Measurements from ENCODE around the gene GMDS.
"Not testable (repeated sequence)": the region's sequence is repeated elsewhere in the genome, so short reads cannot be mapped to it uniquely, and the experiment has no call there.

GMDS gene

DNA sequence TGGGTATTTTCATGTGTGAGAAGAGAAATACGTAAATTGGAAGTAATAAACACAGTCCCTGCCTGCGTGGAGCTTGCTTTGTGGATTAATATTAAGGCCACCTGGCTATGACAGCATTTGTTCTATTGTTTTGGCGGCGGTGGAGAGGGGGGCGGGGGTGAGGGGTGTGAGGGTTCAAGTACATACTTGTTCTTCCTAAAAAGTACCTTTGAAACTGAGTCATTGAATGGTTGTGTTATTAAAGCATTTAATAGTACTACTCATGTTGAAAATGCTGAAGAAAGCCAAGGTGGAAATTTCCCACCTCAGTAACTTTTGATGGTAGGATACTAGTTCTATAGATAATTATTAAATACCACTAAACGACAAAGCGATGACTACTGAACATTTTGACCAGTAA is 540.7 kb downstream of the GMDS start:
- Mint-ChIP-seq H3K36me3 (ENCODE audit: low read depth) (no peaks in the 10 kb centered on the region), H3K4me1 (ENCODE audit: low read depth) (no peaks in the 10 kb centered on the region), H3K27me3 (no peaks in the 10 kb centered on the region), H3K4me3 (no peak overlapping the region), H3K9me3 (no peaks in the 10 kb centered on the region), H3K27ac (no peak overlapping the region)

DNA sequence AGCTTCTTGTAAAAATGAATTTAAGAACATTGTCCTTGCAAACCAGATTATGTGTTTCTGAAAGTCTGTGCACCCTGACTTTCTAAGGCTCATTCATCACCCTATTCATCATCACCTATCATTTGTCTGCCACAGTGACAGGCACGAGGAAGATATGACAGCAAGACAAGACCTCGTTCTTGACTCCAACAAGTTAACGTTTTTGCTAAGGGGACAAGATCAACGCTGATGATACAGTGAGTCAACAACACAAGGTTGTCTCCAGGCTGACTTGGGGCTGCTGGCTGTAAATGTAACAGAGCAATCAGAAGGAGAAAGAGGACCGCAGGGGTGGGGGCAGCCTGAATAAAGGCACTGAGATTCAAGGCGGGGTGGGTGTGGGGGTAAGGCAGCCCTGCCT is 541.5 kb downstream of the GMDS start:
- Mint-ChIP-seq H3K4me1 (ENCODE audit: low read depth) (no peaks in the 10 kb centered on the region), H3K27me3 (no peaks in the 10 kb centered on the region), H3K27ac (no peak overlapping the region), H3K4me3 (no peak overlapping the region), H3K9me3 (no peaks in the 10 kb centered on the region), H3K36me3 (ENCODE audit: low read depth) (no peaks in the 10 kb centered on the region)

DNA sequence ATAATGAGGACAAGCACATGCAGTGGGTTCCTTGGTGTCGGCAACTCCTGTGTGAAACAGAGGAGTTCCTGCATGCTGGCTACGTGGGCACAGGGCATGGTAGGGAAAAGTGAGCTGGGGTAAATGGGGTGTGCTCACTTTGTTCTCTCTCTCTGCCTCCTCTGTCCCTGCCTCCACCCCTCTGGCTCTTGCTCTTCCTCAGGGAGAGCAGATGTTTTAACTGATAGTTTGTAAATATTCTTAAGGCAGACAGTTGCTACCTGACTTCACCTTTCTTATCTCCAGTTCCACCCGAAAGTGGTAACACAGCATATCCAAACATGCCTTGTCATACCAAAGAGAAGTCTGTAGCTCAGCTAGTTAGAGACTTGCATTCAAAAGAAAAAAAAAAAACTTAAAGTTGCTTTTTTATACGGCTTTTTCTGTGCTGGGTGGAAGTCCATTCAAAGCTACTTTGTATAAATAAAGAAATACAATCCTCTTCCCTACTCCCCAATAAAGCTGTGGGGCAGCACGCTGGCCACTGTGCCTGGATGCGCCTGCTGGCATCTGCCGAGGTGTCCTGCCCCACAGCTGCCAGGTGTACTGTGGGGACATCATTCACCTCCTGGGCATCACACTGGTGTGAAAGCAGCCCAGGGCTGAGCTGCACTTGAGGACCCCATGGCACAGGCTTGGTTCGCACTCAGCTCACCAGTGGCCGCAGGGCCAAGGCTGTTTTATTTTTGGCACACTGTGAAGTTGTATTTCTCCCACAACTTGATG is 542.1 kb downstream of the GMDS start:
- Mint-ChIP-seq H3K9me3 (no peaks in the 10 kb centered on the region), H3K27ac (no peak overlapping the region), H3K36me3 (ENCODE audit: low read depth) (peaks cover under 1% of the 10 kb centered on the region)

DNA sequence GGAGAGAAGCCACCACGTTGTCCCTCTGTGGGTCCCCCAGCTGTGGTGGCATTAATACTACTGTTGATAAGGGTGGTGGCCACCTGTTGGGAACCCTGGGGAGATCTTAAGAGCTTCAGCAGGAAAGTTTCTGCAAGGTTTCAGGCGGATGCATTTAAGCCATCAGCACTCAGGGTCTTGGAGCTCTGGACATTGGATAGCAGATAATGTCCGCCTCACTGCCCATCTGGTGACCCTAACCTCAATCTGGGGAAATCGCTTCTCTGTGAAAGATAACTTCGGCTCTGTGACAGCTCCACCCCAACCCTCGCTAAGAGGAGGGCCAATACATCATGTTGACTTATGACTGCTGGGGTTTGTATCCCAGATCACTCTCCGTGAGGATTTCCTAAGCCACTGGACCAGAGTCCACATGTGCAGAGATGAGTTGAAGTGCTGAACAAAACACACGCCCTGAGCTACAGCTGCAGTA is 542.8 kb downstream of the GMDS start:
- Mint-ChIP-seq H3K4me3 (no peak overlapping the region), H3K36me3 (ENCODE audit: low read depth) (peaks cover 8% of the 10 kb centered on the region), H3K4me1 (ENCODE audit: low read depth) (no peaks in the 10 kb centered on the region), H3K9me3 (no peaks in the 10 kb centered on the region), H3K27me3 (no peaks in the 10 kb centered on the region), H3K27ac (no peak overlapping the region)

More for the DNA sequence above, 542.1 kb downstream of the GMDS start:
- H3K4me1 Mint-ChIP-seq (ENCODE audit: low read depth) = no peaks in the 10 kb centered on the region
- H3K27me3 Mint-ChIP-seq = no peaks in the 10 kb centered on the region
- no peak overlapping the region for H3K4me3 Mint-ChIP-seq

DNA sequence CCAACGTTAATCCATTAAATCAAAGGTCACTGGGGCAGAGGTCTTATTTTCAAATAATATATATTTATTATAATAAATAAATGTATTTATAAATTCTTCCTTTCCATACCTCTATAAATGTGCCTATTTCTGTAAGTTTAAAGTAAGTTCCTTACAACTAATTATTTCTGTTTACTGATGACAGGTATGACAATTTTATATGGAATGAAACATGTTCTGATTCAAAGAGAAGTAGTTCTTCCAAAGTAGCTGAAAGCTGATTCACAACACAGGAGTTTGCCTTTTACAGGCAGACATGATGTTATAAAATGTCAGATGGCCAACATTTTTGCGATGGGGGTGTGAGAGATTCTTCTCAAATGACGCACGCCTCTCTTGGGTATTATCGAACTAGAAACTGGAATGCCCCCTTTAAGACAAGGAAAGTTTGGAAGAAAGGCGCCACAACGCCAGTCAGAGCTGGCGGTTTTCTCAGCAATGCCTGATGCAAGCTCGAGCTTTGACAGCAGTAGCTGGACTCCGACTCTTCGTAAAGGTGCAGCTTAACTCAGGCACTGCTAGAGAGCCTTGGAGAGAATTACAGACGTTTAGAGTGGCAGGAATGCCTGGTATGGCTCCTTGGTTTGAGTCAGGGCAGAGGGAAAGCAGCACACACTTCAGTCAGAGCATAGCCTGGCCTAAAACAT is 543.6 kb downstream of the GMDS start:
- peaks cover 9% of the 10 kb centered on the region for H3K36me3 Mint-ChIP-seq (ENCODE audit: low read depth)
- no peaks in the 10 kb centered on the region for H3K4me1 Mint-ChIP-seq (ENCODE audit: low read depth)
- no peaks in the 10 kb centered on the region for H3K9me3 Mint-ChIP-seq
- no peaks in the 10 kb centered on the region for H3K27me3 Mint-ChIP-seq
- no peak overlapping the region for H3K4me3 Mint-ChIP-seq
- no peak overlapping the region for H3K27ac Mint-ChIP-seq

DNA sequence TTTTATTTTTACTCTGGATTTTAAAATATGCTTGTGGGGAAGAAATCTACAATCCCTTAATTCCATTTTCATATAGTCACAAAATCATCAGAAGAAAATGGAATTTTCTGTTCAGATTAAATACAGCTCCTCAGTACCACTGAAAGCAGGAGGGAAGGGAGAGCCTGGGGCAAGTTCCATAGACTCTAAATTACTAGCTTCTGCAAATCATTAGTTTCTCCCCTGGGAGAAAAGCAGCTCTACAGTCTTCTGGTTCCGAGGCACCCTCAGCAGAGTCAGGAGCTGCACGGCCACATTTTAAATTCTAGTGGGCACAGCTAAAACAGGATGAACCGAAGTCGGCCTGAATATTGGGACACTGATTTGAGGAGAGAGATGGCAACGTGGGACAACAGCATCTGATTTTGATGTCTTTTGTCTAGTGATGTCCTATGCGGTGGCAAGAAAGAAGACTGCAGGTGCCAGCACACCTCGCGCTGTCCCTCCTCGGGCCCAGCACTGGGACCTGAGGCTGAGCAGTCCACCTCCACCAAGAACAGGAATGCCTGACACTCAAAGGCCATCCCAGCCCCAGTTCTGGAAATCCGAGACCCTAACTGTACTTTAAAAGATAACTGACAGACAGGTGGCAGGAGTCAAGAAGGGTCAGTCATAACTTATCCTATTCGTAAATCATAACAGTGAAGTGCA is 545.0 kb downstream of the GMDS start:
- H3K36me3 Mint-ChIP-seq (ENCODE audit: low read depth) = peaks cover 9% of the 10 kb centered on the region
- no peak overlapping the region for H3K27ac Mint-ChIP-seq
- H3K9me3 Mint-ChIP-seq = no peaks in the 10 kb centered on the region
- H3K27me3 Mint-ChIP-seq = no peaks in the 10 kb centered on the region
- no peak overlapping the region for H3K4me3 Mint-ChIP-seq
- H3K4me1 Mint-ChIP-seq (ENCODE audit: low read depth) = no peaks in the 10 kb centered on the region

DNA sequence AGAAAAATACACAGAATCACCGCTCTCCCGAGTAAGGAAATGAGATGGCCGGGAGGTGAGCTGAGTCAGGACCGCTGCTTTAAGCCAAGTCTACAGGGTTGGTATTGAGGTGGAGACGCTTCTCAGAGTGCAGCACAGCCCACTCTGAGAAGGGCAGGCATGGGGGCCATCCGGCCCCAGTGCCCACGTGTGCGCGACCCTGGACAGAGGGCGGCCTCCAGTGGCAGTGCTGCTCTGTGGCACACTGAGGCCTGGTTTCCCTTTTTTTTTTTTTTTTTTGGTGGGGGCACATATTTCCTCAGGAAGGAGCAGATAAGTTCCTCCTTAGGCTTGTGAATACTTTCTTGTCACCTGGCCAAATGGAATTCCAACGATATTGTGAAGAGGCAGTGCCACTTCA is 546.9 kb downstream of the GMDS start:
- peaks cover 9% of the 10 kb centered on the region for H3K36me3 Mint-ChIP-seq (ENCODE audit: low read depth)
- no peaks in the 10 kb centered on the region for H3K9me3 Mint-ChIP-seq
- H3K4me1 Mint-ChIP-seq (ENCODE audit: low read depth) = no peaks in the 10 kb centered on the region
- H3K27ac Mint-ChIP-seq = no peak overlapping the region
- no peaks in the 10 kb centered on the region for H3K27me3 Mint-ChIP-seq
- H3K4me3 Mint-ChIP-seq = no peak overlapping the region

DNA sequence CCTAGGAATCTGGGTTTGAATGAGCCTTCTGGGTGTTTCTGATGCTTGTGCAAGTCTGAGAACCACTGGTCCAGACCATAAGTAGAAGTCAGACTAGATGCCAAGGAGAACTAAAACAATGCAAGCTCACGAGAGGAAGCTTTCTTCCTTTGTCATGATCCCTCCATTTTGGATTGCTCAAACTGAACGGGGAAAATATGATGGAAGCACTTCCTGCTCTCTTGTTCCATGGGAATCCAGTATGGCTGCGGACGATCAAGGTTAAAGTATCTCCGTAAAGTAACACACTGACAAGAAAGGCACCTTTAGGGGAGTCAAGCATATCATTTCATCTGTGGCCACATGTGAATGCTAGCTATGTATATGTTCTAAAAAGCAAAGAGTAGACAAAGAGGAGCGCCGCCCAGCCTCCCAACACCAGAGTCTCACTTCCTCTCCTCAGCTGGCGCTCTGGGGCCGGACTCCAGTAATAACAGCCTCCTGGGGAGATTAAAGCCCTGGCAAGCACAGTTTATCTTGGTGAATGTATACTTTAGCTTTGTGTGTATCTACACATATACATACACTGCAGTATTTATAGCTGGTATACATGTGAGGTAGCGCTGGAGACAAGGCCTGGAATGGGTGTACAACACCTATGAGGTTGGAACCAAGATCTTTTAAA is 547.6 kb downstream of the GMDS start:
- no peaks in the 10 kb centered on the region for H3K4me1 Mint-ChIP-seq (ENCODE audit: low read depth)
- peaks cover 9% of the 10 kb centered on the region for H3K36me3 Mint-ChIP-seq (ENCODE audit: low read depth)
- H3K9me3 Mint-ChIP-seq = peaks cover under 1% of the 10 kb centered on the region
- no peak overlapping the region for H3K27ac Mint-ChIP-seq
- H3K4me3 Mint-ChIP-seq = no peak overlapping the region
- no peaks in the 10 kb centered on the region for H3K27me3 Mint-ChIP-seq

DNA sequence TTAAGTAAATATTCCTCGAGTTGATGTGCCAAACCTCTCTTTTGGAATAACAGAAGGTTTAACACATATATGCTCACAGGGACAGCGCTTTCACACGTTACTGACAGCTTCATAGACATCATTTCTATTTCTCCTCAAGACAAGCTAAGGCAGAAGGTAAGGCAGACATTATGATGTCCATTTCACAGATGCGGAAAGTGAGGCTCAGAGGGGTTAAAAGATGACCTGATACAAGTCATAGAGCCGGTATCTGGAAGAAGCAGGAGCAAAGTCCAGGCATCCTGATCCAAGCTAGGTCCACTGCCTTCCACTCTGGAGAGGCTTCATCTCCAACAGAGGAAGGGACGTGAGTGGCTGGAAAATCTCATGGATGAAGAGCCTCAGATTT is 548.9 kb downstream of the GMDS start:
- Mint-ChIP-seq H3K9me3 (peaks cover 5% of the 10 kb centered on the region), H3K36me3 (ENCODE audit: low read depth) (peaks cover 9% of the 10 kb centered on the region), H3K4me3 (no peak overlapping the region), H3K4me1 (ENCODE audit: low read depth) (no peaks in the 10 kb centered on the region), H3K27me3 (no peaks in the 10 kb centered on the region), H3K27ac (no peak overlapping the region)

DNA sequence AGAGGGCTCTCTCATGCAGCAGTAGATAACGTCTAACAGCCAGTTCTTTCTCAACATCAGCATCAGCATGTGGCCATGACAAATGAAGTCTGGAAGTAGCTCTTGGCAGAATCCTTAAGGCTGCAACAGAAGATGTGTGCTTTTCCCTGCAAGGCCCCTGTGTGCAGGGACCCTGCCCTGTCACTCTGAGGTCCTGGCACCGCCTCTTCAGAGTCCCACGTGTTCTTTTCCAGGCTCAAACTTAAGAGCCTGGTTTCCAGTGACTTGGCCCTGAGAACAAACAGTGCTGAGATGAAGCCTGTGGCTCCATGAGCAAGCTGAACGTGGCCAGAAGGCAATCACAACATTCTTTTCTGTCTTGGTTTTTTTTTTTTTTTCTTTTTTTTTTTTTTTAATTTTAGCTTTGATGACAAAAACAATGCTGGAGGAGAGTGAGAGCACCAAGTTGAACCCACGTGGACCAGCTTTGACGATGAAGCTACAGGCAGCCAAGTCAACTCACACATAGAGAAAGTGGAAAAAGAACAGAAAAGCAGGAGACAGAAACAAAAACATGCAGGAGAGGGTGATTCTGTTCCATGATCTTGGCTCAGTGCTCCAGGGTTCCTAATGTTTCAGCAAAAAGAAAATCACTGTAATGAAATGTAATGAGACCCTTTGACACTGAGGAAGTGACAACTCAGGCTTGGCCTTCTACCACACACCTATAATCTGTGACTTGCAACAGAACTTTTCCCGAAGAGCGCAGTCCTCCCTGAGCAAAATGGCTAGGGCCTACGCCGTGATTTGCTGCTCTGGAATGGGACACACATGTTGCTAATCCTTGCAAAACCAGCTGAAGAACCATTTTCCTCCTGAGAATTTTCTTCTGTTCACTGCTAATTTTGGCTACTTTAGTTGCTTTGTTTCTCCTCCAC is 549.6 kb downstream of the GMDS start:
- no peak overlapping the region for H3K4me3 Mint-ChIP-seq
- H3K36me3 Mint-ChIP-seq (ENCODE audit: low read depth) = peaks cover 9% of the 10 kb centered on the region
- H3K9me3 Mint-ChIP-seq = peaks cover 5% of the 10 kb centered on the region
- no peaks in the 10 kb centered on the region for H3K4me1 Mint-ChIP-seq (ENCODE audit: low read depth)
- no peak overlapping the region for H3K27ac Mint-ChIP-seq
- H3K27me3 Mint-ChIP-seq = no peaks in the 10 kb centered on the region

DNA sequence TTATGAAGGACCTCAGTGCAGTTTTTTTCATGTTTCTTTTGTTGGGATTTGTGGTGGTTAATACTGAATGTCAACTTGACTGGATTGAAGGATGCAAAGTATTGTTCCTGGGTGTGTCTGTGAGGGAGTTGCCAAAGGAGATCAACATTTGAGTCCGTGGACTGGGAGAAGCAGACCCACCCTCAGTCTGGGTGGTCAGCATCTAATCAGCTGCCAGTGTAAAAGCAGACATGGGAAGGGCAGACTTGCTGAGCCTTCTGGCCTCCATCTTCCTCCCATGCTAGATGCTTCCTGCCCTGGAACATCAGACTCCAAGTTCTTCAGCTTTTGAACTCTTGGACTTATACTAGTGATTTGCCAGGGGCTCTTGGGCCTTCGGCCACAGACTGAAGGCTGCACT is 553.6 kb downstream of the GMDS start:
- not testable (repeated sequence) for H3K9me3 Mint-ChIP-seq; H3K36me3 Mint-ChIP-seq (ENCODE audit: low read depth); H3K4me3 Mint-ChIP-seq; H3K4me1 Mint-ChIP-seq (ENCODE audit: low read depth); H3K27me3 Mint-ChIP-seq; H3K27ac Mint-ChIP-seq

GRCh38 chr6:1690656-1691055 is 554.7 kb downstream of the GMDS start:
- not testable (repeated sequence) for H3K36me3 Mint-ChIP-seq (ENCODE audit: low read depth); H3K4me1 Mint-ChIP-seq (ENCODE audit: low read depth); H3K4me3 Mint-ChIP-seq; H3K27ac Mint-ChIP-seq; H3K27me3 Mint-ChIP-seq; H3K9me3 Mint-ChIP-seq

- Mint-ChIP-seq H3K27me3 (no peaks in the 10 kb centered on the region), H3K4me3 (no peak overlapping the region), H3K4me1 (ENCODE audit: low read depth) (no peaks in the 10 kb centered on the region)
Observed at GRCh38 chr6:1689141-1689540, 556.3 kb downstream of the GMDS start.

DNA sequence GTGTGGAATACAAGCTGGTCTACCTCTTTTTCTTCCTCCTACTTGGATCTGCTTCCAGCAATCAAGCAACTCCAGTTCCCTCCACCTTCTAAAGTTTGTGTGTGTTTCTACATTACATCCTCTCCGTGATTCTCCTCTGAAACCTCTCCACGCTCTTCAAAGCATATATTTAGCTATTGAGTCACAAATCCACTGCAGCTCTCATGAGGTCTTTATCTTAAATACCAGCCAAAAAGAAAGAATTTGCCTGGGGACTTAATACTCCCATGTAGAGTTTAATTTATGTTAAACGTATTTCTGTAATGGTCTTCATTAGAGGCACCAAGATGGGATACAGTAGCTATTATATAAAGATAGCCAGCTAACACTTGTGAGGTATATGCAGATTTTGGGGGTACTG is 557.0 kb downstream of the GMDS start:
- H3K27me3 Mint-ChIP-seq = no peaks in the 10 kb centered on the region
- peaks cover 5% of the 10 kb centered on the region for H3K9me3 Mint-ChIP-seq
- H3K36me3 Mint-ChIP-seq (ENCODE audit: low read depth) = peaks cover 6% of the 10 kb centered on the region
- no peak overlapping the region for H3K27ac Mint-ChIP-seq
- H3K4me3 Mint-ChIP-seq = no peak overlapping the region
- no peaks in the 10 kb centered on the region for H3K4me1 Mint-ChIP-seq (ENCODE audit: low read depth)

More at GRCh38 chr6:1689141-1689540, 556.3 kb downstream of the GMDS start:
- Mint-ChIP-seq H3K9me3 (peaks cover 5% of the 10 kb centered on the region), H3K27ac (no peak overlapping the region), H3K36me3 (ENCODE audit: low read depth) (peaks cover 4% of the 10 kb centered on the region)

All from stimulated activated naive CD8-positive, alpha-beta T cell treated with anti-CD3 and anti-CD28 coated beads, Interleukin-15, Interleukin-2, amounts not matched to agents 100 ng/mL and 50 ng/mL, for 24 hours (primary cell).